ENCODE data around the gene SIGLEC7.

- TF ChIP-seq EZH2 (IDR thresholded peaks at IDR 0.05; ENCODE audit: borderline replicate concordance, insufficient read depth, low read length, poor library complexity, severe bottlenecking) (no peak), CTCF (IDR thresholded peaks at IDR 0.05; ENCODE audit: poor library complexity, severe bottlenecking) (no peak), EP300 (conservative IDR thresholded peaks at IDR 0.05; ENCODE audit: poor library complexity, severe bottlenecking) (no peak)
These were observed 23.0 kb upstream of the SIGLEC7 start for GRCh38 chr19:51119101-51119500.

All from neural cell (in vitro differentiated cells).